ENCODE results near the gene MYOG. TPM values are rescaled to one million over a fixed set of nuclear protein-coding genes. Genes with fewer than 3 reads are reported as not detected.

MYOG gene
- total and polyA plus RNA-seq, 2 of the 4 experiments (the other 2 are of a cell fraction), result not detected

- H3K23ac ChIP-seq (ENCODE audit: low read depth, low read length), result no peak overlapping the region
- no peak overlapping the region for H3K14ac ChIP-seq (replicated peaks; ENCODE audit: low read depth, low read length)
- H3K4me2 ChIP-seq (ENCODE audit: low read depth, low read length), result no peak overlapping the region
- no peak overlapping the region for H2BK5ac ChIP-seq (ENCODE audit: low read depth, low read length, poor library complexity, severe bottlenecking)
- no peak overlapping the region for H3K18ac ChIP-seq (ENCODE audit: low read depth, low read length)
- no peak overlapping the region for H2BK20ac ChIP-seq (ENCODE audit: low read depth, low read length)
- TF ChIP-seq MAZ (IDR thresholded peaks at IDR 0.05; ENCODE audit: borderline replicate concordance, low read depth, low read length) (no peak), RCOR1 (IDR thresholded peaks at IDR 0.05; ENCODE audit: insufficient replicate concordance, low read length) (no peak), CEBPB (IDR thresholded peaks at IDR 0.05; ENCODE audit: low read depth, low read length) (no peak), CHD1 (IDR thresholded peaks at IDR 0.05; ENCODE audit: low read depth, low read length) (no peak), MXI1 (IDR thresholded peaks at IDR 0.05; ENCODE audit: borderline replicate concordance, low read depth, low read length) (no peak), SMC3 (IDR thresholded peaks at IDR 0.05; ENCODE audit: low read depth, low read length) (no peak), POLR2A (IDR thresholded peaks at IDR 0.05; ENCODE audit: low read depth, low read length) (no peak), CTCF (conservative IDR thresholded peaks at IDR 0.05; ENCODE audit: low read depth, low read length) (no peak), FOS (IDR thresholded peaks at IDR 0.05; ENCODE audit: low read depth, low read length) (no peak), MAFK (IDR thresholded peaks at IDR 0.05; ENCODE audit: low read depth, low read length) (no peak), NFE2L2 (IDR thresholded peaks at IDR 0.05; ENCODE audit: low read depth, low read length) (no peak), RFX5 (IDR thresholded peaks at IDR 0.05; ENCODE audit: low read depth, low read length) (no peak)
- TF ChIP-seq, protein P1, sequence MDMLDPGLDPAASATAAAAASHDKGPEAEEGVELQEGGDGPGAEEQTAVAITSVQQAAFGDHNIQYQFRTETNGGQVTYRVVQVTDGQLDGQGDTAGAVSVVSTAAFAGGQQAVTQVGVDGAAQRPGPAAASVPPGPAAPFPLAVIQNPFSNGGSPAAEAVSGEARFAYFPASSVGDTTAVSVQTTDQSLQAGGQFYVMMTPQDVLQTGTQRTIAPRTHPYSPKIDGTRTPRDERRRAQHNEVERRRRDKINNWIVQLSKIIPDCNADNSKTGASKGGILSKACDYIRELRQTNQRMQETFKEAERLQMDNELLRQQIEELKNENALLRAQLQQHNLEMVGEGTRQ (IDR thresholded peaks at IDR 0.05; ENCODE audit: low read depth, low read length), result no peak
- TF ChIP-seq, protein P2, sequence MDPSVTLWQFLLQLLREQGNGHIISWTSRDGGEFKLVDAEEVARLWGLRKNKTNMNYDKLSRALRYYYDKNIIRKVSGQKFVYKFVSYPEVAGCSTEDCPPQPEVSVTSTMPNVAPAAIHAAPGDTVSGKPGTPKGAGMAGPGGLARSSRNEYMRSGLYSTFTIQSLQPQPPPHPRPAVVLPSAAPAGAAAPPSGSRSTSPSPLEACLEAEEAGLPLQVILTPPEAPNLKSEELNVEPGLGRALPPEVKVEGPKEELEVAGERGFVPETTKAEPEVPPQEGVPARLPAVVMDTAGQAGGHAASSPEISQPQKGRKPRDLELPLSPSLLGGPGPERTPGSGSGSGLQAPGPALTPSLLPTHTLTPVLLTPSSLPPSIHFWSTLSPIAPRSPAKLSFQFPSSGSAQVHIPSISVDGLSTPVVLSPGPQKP (IDR thresholded peaks at IDR 0.05; ENCODE audit: borderline replicate concordance, low read depth, low read length), result no peak
- H3K4ac ChIP-seq (ENCODE audit: low read depth, low read length), result no peak overlapping the region
- no peak overlapping the region for H2BK15ac ChIP-seq (ENCODE audit: low read depth, low read length)
- no TSS peak for BruUV-seq (replicated peaks)
- no peak overlapping the region for H2AFZ ChIP-seq (replicated peaks; ENCODE audit: low read length, poor library complexity)
- H4K5ac ChIP-seq (ENCODE audit: low read depth, low read length), result no peak overlapping the region
- H3K79me1 ChIP-seq (ENCODE audit: low read depth in 1 of 2, low read length in 2 of 2), result no peaks in the 10 kb centered on the region
- H3K36me3 ChIP-seq (ENCODE audit: control insufficient read depth, insufficient read depth, low read length), result peaks cover 19% of the 10 kb centered on the region
- intact Hi-C loops (cut with micrococcal nuclease) (no loop called here), in situ Hi-C loops (cut with MboI; ENCODE audit: low sequenced_read_pairs) (no loop called here), dilution Hi-C loops (cut with HindIII; ENCODE audit: low sequenced_read_pairs, unreplicated experiment) (no loop called here)
- no CpG with 5 or more reads among the region's 3 CpGs for WGBS, 2 experiments (ENCODE audit: extremely low coverage in 2 of 2, insufficient read length in 1 of 2)
- no peak for DNase-seq
- H4K20me1 ChIP-seq (ENCODE audit: insufficient read depth, low read length), result no peaks in the 10 kb centered on the region
- H3K56ac ChIP-seq (ENCODE audit: extremely low read depth, insufficient read depth, low read length), result no peak overlapping the region
- peaks cover under 1% of the 10 kb centered on the region; the same call in 1 of the 2 replicates for H3K4me1 ChIP-seq (ENCODE audit: control insufficient read depth, insufficient read depth, low read length)
- H3K9me3 ChIP-seq (ENCODE audit: control insufficient read depth, insufficient read depth, low read length), result no peaks in the 10 kb centered on the region
- ChIA-PET POLR2A (ENCODE audit: unreplicated experiment) (no interaction called here), CTCF (no interaction called here)
- H2AK5ac ChIP-seq (ENCODE audit: low read depth, low read length), result no peak overlapping the region
- H3K4me3 ChIP-seq (ENCODE audit: insufficient read depth, low read depth, low read length), result no peak overlapping the region
- H4K8ac ChIP-seq (ENCODE audit: low read depth in 2 of 2, low read length in 2 of 2), result no peak overlapping the region
- H3K9ac ChIP-seq (ENCODE audit: low read depth, low read length), result no peak overlapping the region
- ATAC-seq (ENCODE audit: low read depth), result no peak
- peaks cover 1% of the 10 kb centered on the region; the same call in 1 of the 2 replicates for H3K9me1 ChIP-seq (ENCODE audit: insufficient read depth, low read length)
- H2BK120ac ChIP-seq (ENCODE audit: low read depth, low read length), result no peak overlapping the region
- H3K27me3 ChIP-seq (ENCODE audit: control insufficient read depth, insufficient read depth, low read length), result peaks cover 3% of the 10 kb centered on the region; the same call in 1 of the 2 replicates
- H3K27ac ChIP-seq (ENCODE audit: insufficient read depth, low read length), result no peak overlapping the region
- no peak overlapping the region for H2AK9ac ChIP-seq (replicated peaks; ENCODE audit: low read depth, low read length, poor library complexity)
- H4K91ac ChIP-seq (ENCODE audit: insufficient read depth, low read depth, low read length), result no peak overlapping the region
Measured at GRCh38 chr1:203052601-203053000, 33.2 kb downstream of the MYOG start.

All from IMR-90 (cell line).